Lower leg skin (tissue), 4 donors: ENCODE measurements around the gene MDC1. TPM values are rescaled to one million over a fixed set of nuclear protein-coding genes. Genes with fewer than 3 reads are reported as not detected.
"Not testable (repeated sequence)": the region's sequence is repeated elsewhere in the genome, so short reads cannot be mapped to it uniquely, and the experiment has no call there.

Source experiments
- DNase-seq, 2 donors: peaks; one replicate each; pipeline ENCODE4 v3.0.0-alpha.2; 2019; ENCODE audit warnings: low spot score in 2 of 2
- H3K4me3 ChIP-seq: fragments of 200-600 bp; sonication (generic); 2 replicates; pipeline ENCODE4 v1.5.1; 2017; ENCODE audit warnings: mild to moderate bottlenecking, low read depth; ENCODE audit not compliant: poor library complexity, severe bottlenecking
- CTCF ChIP-seq, 3 donors: fragments of 450-650 bp; IDR thresholded peaks; one replicate each; pipeline ENCODE4 v1.5.1; 2016; ENCODE audit warnings: antibody characterized with exemption in 3 of 3, mild to moderate bottlenecking in 3 of 3, moderate library complexity in 2 of 3
- POLR2A ChIP-seq, 2 donors: fragments of 450-650 bp; IDR thresholded peaks; one replicate each; pipeline ENCODE4 v1.6.1; 2016 to 2017; ENCODE audit warnings: antibody characterized with exemption in 2 of 2, mild to moderate bottlenecking in 1 of 2, moderate library complexity in 1 of 2
- WGBS, 2 donors: methylation state at CpG; one replicate each; pipeline ENCODE4 v1.1.5; 2018; 5-methylcytosine and 5-hydroxymethylcytosine counted together
- intact Hi-C: fragments of 100-400 bp; cut with DNase I; formaldehyde crosslinking; loops from one replicate; pipeline ENCODE4 v1.15.0; 2023; ENCODE audit warnings: low total_unique reads
- total RNA-seq, 4 donors: library from RNA; depleted of rRNA; stranded (reverse); fragments of >200 nt; gene quantifications; one replicate each; pipeline ENCODE4 v1.1.0, GENCODE V29; 2016

Gene MDC1
- total RNA-seq, 4 donors from 2014 or later, result 9.7 to 21.4 (median 9.8) TPM

- TF ChIP-seq CTCF (IDR thresholded peaks at IDR 0.05) (no peak), POLR2A (IDR thresholded peaks at IDR 0.05) (no peak)
- whole genome bisulfite sequencing, 2 donors, result 0% methylated on average over 29 of the region's 29 CpGs
- peak; percentile 76 to 95 for DNase-seq
- peak overlapping the region; percentile 80 for H3K4me3 ChIP-seq
- intact Hi-C loops, result no loop called here
These were observed 3.7 kb upstream of the MDC1 start for GRCh38 chr6:30720738-30721197.

GRCh38 chr6:30719791-30720737, 3.0 kb upstream of the MDC1 start, which contains the start of gene TUBB:
TUBB (plus strand) TSS chr6:30720352; CDS start chr6:30720507, 155 bp downstream.
- TF ChIP-seq CTCF (IDR thresholded peaks at IDR 0.05) (no peak), POLR2A (IDR thresholded peaks at IDR 0.05) (no peak)
- intact Hi-C loops, result no loop called here
- DNase-seq, result peak; percentile 96 to 99
- 0 to 1% methylated on average over 38 of the region's 38 CpGs for WGBS, 2 donors
- H3K4me3 ChIP-seq, result peak within 1 kb of the TSS; percentile 80

GRCh38 chr6:30719356-30719755, 2.3 kb upstream of the MDC1 start:
- intact Hi-C loops, result no loop called here
- H3K4me3 ChIP-seq, result no peak overlapping the region
- WGBS, 2 donors, result 21 to 22% methylated on average over 8 of the region's 8 CpGs
- no peak for DNase-seq
- TF ChIP-seq POLR2A (IDR thresholded peaks at IDR 0.05) (no peak), CTCF (IDR thresholded peaks at IDR 0.05) (no peak)

- DNase-seq, H3K4me3 ChIP-seq, intact Hi-C loops: not testable (repeated sequence)
- WGBS, 2 donors, result 75 to 76% methylated on average over 37 of the region's 37 CpGs
These were observed 1.0 kb upstream of the MDC1 start for GRCh38 chr6:30717845-30718720.

- H3K4me3 ChIP-seq, result peak overlapping the region; percentile 50
- intact Hi-C loops, result no loop called here
- WGBS, 2 donors, result 1 to 3% methylated on average over 8 of the region's 8 CpGs
- DNase-seq, result no peak
- no peak for TF ChIP-seq CTCF (IDR thresholded peaks at IDR 0.05)
- no peak for TF ChIP-seq POLR2A (IDR thresholded peaks at IDR 0.05)
These were observed 277 bp downstream of the MDC1 start for GRCh38 chr6:30716879-30717128.

GRCh38 chr6:30714263-30714662, 2.8 kb downstream of the MDC1 start:
- 97 to 98% methylated on average over 1 of the region's 1 CpG for WGBS, 2 donors
- intact Hi-C loops, result no loop called here
- no peak for DNase-seq

More at GRCh38 chr6:30714263-30714662, 2.8 kb downstream of the MDC1 start:
- TF ChIP-seq POLR2A (IDR thresholded peaks at IDR 0.05) (no peak), CTCF (IDR thresholded peaks at IDR 0.05) (no peak)
- H3K4me3 ChIP-seq, result no peak overlapping the region
